ENCODE results near the gene SLC26A11. TPM values are rescaled to one million over a fixed set of nuclear protein-coding genes. Genes with fewer than 3 reads are reported as not detected.
"Not testable (repeated sequence)": the region's sequence is repeated elsewhere in the genome, so short reads cannot be mapped to it uniquely, and the experiment has no call there.

The SLC26A11 gene
- total RNA-seq, 1 donor from 2014 or later: 5.1 TPM

DNA sequence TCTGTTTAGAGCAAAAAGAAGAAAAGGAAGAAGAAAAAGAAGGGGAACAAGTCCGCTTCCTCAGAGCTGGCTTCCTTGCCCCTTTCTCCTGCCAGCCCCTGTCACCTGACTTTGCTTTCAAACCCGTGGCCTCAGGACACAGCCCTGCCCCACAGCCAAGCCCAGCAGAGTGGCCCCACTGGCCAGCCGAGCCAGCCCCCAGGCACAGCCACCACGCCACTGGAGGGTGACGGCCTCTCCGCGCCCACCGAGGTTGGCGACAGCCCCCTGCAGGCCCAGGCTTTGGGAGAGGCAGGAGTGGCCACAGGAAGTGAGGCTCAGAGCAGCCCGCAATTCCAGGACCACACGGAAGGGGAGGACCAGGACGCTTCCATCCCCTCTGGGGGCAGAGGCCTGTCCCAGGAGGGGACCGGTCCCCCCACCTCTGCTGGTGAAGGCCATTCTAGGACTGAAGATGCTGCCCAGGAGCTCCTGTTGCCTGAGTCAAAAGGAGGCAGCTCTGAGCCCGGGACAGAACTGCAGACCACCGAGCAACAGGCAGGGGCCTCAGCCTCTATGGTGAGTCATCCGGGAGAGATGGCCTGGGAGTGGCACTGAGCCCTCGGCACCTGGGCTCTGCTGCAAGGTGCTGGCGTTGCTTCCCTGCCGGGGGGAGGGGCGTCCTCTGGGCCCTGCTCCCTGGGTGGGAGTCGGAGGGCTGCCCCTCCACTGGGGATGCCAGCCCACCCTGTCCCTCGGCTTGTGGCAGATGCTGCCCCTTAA is 67.8 kb downstream of the SLC26A11 start:
- no peak for ATAC-seq (ENCODE audit: poor library complexity)
- no peak for DNase-seq
- intact Hi-C loops (cut with DNase I): no loop called here

DNA sequence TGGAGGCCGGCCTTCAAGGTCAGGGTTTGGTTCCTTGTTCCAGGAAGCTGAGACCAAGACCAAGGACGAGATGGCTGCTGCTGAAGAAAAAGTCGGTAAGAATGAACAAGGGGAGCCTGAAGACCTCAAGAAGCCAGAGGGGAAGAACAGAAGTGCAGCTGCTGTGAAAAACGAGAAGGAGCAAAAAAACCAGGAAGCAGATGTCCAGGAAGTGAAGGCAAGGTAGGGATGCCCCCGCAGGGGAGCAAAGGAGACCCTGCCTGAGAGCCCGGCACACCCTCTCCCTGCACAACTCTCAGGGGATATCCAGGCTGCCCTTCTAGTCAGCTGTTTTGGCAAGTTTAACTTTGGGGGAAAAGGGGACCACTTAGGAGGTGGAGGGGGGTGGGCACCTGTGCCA is 69.4 kb downstream of the SLC26A11 start:
- ATAC-seq (ENCODE audit: poor library complexity): no peak
- no peak for DNase-seq
- intact Hi-C loops (cut with DNase I): no loop called here

DNA sequence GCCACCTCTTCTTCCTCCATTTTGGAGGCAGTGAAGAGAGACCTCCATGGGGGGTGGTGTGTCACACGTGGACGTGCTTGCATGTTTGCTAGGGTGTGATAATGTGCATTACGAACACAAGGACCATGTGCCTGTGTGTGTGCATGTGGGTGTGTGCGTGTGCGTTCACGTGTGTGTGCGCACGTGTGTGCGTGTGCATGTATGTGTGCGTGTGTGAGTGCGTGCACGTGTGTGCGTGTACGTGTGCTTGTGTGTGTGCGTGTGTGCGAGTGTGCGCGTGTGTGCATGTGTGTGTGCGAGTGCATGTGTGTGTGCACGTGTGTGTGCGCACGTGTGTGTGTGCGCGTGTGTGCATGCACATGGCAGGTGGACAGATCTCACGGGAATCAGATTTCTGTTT is 69.9 kb downstream of the SLC26A11 start:
- no peak for ATAC-seq (ENCODE audit: poor library complexity)
- intact Hi-C loops (cut with DNase I): no loop called here

DNA sequence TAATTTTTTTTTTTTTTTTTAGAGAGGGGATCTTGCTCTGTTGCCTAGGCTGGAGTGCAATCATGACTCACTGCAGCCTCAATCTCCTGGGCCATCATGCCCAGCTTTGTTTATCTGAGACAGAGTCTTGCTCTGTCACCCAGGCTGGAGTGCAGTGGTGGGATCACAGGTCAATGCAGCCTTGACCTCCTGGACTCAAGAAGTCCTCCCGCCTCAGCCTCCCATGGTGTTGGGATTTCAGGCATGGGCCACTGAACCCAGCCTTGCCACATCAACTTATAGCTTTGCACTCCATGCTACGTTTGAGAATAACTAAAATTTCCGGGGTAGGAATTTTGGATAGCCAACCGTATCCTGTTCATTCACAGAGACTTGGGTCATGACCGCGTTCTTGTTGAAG is 71.0 kb downstream of the SLC26A11 start:
- intact Hi-C loops (cut with DNase I): no loop called here
- no peak for ATAC-seq (ENCODE audit: poor library complexity)

More for the DNA sequence above, 69.9 kb downstream of the SLC26A11 start:
- no peak for DNase-seq

DNA sequence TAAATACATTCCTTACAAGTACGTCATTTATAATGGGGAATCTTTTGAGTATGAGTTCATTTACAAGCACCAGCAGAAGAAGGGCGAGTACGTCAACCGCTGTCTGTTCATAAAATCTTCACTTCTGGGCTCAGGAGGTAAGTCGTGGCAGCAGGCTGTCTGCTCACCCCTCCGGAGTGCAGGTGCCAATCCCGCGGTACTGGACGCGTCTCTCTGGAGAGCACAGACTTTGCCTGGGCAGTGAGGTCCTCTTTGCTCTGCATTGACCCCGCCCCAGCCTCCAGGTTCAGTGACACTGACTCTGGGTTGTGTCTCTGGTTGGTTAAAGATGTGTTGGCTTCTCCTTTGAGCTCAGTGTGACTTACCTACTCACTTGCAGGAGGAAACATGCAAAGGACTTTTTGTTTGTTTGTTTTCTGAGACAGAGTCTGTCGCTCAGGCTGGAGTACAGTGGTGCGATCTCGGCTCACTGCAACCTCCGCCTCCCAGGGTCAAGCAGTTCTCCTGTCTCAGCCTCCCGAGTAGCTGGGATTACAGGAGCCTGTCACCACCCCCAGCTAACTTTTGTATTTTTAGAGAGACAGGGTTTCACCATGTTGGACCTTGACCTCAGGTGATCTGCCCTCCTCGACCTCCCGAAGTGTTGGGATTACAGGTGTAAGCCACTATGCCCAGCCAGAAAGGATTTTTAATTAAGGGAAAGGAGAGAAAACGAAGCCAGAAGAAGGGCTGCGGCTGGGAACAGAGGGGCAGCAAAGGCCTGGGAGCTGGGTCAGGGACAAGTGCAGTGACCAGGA is 71.7 kb downstream of the SLC26A11 start:
- intact Hi-C loops (cut with DNase I): no loop called here
- ATAC-seq (ENCODE audit: poor library complexity): no peak
- no peak for DNase-seq

More for the DNA sequence above, 71.0 kb downstream of the SLC26A11 start:
- DNase-seq: no peak

DNA sequence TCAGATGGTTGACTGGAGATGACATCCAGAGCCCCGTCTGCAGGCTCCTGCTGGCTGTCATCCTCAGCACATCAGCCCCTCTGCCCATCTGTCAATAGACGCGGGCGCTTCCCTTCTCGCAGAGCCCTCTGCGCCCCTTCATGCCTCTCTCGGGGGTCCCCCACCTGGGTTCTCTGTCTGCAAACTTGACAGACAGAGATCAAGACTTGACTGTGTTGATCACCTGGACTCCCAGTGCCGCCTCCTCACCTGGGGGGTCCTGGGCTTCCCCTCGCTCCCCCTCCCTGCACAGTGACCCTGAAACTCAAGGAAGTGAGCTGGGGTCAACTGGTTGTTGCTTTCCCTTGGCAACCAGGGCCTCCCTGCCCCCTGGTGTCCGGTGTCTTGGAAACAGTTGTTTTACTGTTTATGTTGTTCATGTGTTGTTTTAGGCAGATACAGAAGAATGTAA is 72.3 kb downstream of the SLC26A11 start:
- ATAC-seq (ENCODE audit: poor library complexity) (no peak), DNase-seq (no peak)
- intact Hi-C loops (cut with DNase I): no loop called here

DNA sequence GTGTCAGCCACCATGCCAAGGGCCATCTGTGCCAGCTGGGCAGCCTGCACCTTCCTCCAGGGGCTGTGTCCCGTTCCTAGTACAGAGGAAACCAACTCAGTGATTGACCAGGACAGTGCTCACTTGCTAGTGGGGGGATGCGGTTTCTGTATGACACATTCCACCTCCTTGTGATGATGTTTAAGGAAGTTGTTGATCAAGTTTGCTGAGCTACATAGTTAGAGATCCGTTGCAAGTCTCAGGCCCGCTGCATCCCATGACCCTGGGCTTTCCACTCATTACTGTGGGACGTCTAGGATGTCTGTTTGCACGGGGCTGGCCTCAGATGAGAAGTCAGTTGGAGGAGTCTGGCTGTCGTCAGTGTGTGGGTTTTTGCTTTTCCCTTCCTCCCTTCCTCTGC is 74.0 kb downstream of the SLC26A11 start:
- DNase-seq (peak; percentile 38), ATAC-seq (ENCODE audit: poor library complexity) (peak; percentile 18)
- intact Hi-C loops (cut with DNase I): no loop called here

DNA sequence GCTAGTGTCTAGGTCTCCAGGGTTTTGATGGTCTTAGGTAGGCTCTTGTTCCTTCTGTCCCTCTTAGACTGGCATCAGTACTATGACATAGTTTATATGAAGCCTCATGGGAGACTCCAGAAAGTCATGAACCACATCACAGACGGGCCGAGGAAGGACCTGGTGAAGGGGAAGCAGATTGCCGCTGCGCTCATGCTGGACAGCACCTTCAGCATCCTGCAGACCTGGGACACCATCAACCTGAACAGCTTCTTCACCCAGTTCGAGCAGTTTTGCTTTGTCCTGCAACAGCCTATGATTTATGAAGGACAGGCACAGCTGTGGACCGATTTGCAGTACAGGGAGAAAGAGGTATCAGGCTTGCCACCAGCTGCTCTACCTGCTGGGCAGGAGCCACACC is 74.4 kb downstream of the SLC26A11 start:
- ATAC-seq (ENCODE audit: poor library complexity) (no peak), DNase-seq (peak; percentile 27)
- intact Hi-C loops (cut with DNase I): no loop called here

DNA sequence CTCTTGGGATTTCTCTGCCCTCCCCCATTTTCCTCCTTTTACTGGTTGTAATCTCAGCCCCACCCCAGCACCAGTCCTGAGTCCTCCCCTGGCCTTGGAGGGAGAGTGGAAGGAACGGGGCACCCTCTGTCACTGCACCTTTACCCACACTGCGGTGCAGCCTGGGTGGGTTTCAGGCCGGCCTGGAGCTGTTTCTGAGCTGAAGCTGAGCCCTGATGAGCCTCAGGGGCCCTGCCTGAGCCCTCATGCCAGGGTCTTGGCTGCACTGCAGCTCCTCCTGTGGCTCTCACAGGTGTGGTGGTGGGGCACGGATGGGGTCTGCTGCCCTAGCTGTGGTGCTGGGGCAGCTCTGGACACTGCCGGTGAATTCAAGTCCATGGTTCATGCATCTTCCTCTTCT is 74.9 kb downstream of the SLC26A11 start:
- intact Hi-C loops (cut with DNase I): no loop called here
- ATAC-seq (ENCODE audit: poor library complexity) (no peak), DNase-seq (peak; percentile 11)

DNA sequence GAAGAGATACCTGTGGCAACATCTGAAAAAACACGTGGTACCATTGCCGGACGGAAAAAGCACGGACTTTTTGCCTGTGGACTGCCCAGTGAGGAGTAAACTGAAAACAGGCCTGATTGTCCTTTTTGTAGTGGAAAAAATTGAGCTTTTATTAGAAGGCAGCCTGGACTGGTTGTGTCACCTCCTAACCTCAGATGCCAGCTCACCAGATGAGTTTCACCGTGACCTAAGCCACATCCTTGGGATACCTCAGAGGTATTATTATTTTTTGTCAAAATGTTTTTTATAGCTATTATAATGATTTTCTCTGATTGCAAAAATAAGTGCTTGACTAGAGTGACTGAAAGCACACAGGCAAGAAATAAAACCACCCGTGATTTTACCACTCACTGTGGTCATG is 75.3 kb downstream of the SLC26A11 start:
- DNase-seq: no peak
- no peak for ATAC-seq (ENCODE audit: poor library complexity)
- intact Hi-C loops (cut with DNase I): no loop called here

DNA sequence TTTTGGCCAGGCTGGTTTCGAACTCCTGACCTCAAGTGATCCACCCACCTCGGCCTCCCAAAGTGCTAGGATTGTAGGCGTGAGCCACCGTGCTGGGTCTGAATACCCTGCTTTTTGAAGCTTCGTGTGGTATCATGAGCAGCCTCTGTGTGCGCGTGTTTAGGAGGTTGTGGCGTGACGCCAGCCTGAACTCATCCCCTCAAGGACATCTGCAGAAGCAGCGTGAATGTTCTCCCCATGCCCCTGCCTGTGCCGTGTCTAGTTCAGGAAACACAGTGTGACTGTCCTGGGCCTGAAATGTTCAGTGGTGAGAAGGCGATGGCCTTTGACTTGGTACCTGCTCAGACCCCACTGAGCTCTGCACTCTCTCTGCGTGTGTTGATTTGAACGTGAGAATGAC is 76.0 kb downstream of the SLC26A11 start:
- ATAC-seq (ENCODE audit: poor library complexity): no peak
- intact Hi-C loops (cut with DNase I): no loop called here
- DNase-seq: no peak

DNA sequence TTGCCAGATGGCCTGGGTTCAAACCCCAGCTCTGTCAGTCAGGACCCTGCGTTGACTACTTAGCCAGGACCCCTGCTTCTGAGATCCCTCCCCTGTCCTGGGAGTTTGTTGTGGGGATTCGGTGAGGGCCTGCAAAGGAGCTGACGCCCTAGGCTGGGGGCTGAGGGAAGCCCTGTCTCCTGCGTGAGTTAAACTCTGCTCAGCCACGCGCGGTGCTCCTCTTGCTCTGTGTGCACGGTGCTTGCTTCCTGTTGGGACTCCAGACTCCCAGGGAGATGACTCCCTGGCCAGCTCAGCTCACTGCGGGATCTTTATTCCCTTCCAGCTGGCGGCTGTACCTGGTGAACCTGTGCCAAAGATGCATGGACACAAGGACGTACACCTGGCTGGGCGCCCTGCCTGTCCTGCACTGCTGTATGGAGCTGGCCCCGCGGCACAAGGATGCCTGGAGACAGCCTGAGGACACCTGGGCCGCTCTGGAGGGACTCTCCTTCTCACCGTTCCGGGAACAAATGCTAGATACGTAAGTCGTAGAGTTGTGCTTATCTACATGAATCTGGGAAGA is 77.9 kb downstream of the SLC26A11 start:
- intact Hi-C loops (cut with DNase I): no loop called here
- DNase-seq: no peak

DNA sequence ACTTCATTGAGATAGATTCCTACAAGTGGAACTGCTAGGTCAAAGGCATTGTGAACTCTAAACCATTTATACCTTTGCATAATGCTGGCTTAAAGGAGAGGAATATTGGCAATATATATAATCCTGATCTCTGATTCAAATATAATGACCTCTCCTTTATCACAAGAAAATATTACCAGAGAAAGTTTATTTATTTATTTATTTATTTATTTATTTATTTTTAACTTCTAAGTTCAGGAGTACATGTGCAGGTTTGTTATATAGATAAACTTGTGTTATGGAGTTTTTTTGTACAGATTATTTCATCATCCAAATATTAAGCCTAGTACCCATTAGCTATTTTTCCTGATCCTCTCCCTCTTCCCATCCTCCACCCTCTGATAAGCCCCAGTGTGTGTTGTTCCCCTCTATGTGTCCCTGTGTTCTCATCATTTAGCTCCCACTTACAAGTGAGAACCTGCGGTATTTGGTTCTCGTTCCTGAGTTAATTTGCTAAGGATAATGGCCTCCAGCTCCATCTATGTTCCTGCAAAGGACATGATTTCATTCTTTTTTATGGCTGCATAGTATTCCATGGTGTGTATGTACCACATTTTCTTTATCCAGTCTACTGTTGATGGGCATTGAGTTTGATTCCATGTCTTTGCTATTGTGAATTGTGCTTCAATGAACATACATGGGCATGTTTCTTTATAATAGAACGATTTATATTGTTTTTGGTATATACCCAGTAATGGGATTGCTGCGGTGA is 79.3 kb downstream of the SLC26A11 start:
- intact Hi-C loops (cut with DNase I); DNase-seq; ATAC-seq (ENCODE audit: poor library complexity): not testable (repeated sequence)

More for the DNA sequence above, 77.9 kb downstream of the SLC26A11 start:
- no peak for ATAC-seq (ENCODE audit: poor library complexity)

- intact Hi-C loops (cut with DNase I); DNase-seq; ATAC-seq (ENCODE audit: poor library complexity): not testable (repeated sequence)
Observed at GRCh38 chr17:80300756-80301155, 80.5 kb downstream of the SLC26A11 start.

Other genes with a start within 250 kb of the SLC26A11 start
- gene TBC1D16, start 184.6 kb upstream of the SLC26A11 start, total RNA-seq: 14.0 TPM
- 4.5 TPM for gene CCDC40, start 183.8 kb upstream of the SLC26A11 start, total RNA-seq
- gene GAA, start 118.8 kb upstream of the SLC26A11 start, total RNA-seq: 45.3 TPM
- 32.1 TPM for gene EIF4A3, start 73.3 kb upstream of the SLC26A11 start, total RNA-seq
- gene CARD14, start 50.4 kb upstream of the SLC26A11 start, total RNA-seq: not detected
- 13.4 TPM for gene SGSH, start 94 bp upstream of the SLC26A11 start, total RNA-seq
- gene RNF213, start 40.4 kb downstream of the SLC26A11 start, total RNA-seq: 29.9 TPM
- 11.7 TPM for gene ENDOV, start 194.7 kb downstream of the SLC26A11 start, total RNA-seq

Data from Right ventricle myocardium superior (tissue), 1 donor.